GM19240 (cell line): ENCODE results near the gene VPS29.

Source experiments
- DNase-seq: peaks from one replicate; pipeline ENCODE4 v3.0.0; 2011; ENCODE audit warnings: low spot score; ENCODE audit not compliant: insufficient read length

Gene VPS29

GRCh38 chr12:110451263-110451662 lies 50.6 kb downstream of the VPS29 start:
- no peak for DNase-seq

GRCh38 chr12:110449799-110450497 lies 52.0 kb downstream of the VPS29 start, which contains the start of gene ARPC3:
TSS of gene ARPC3 (minus strand) at chr12:110450337. CDS start at chr12:110450260, 77 bp downstream.
- DNase-seq, result peak; percentile 70

DNA sequence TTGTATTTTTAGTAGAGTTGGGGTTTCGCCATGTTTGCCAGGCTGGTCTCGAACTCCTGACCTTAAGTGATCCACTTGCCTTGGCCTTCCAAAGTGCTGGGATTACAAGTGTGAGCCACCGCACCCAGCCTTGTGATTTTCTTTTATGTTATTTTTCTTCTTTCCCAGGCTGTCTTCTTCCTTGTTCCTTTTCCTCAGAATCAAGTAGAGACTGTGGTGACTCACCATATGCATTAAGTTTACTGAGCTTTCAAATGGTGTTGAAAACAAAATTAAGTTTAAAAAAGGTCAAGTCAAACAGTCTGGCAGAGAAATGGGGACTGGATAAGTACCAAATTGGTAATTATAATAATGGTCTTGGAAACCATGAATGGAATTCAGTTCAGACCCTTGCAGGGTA lies 57.5 kb downstream of the VPS29 start:
- no peak for DNase-seq
